RKO (cell line): Measurements from ENCODE around the gene OR56B1.
"Not testable (repeated sequence)": the region's sequence is repeated elsewhere in the genome, so short reads cannot be mapped to it uniquely, and the experiment has no call there.

Experiments used
- DNase-seq: peaks from one replicate; pipeline ENCODE4 v3.0.0-alpha.2; 2016; ENCODE audit warnings: low spot score

Gene OR56B1, protein sequence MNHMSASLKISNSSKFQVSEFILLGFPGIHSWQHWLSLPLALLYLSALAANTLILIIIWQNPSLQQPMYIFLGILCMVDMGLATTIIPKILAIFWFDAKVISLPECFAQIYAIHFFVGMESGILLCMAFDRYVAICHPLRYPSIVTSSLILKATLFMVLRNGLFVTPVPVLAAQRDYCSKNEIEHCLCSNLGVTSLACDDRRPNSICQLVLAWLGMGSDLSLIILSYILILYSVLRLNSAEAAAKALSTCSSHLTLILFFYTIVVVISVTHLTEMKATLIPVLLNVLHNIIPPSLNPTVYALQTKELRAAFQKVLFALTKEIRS

DNA sequence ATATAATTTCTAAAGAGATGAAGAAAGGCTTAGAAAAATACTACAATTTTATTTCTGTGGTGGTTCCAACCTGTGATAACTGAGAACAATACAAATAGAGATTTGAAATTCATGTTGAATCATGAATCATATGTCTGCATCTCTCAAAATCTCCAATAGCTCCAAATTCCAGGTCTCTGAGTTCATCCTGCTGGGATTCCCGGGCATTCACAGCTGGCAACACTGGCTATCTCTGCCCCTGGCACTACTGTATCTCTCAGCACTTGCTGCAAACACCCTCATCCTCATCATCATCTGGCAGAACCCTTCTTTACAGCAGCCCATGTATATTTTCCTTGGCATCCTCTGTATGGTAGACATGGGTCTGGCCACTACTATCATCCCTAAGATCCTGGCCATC, at the start of gene OR56B1:
Gene OR56B1 (plus strand): TSS at position 53 of the 400 bp plus-strand sequence. CDS start 69 bp downstream, at position 122.
- no peak for DNase-seq

DNA sequence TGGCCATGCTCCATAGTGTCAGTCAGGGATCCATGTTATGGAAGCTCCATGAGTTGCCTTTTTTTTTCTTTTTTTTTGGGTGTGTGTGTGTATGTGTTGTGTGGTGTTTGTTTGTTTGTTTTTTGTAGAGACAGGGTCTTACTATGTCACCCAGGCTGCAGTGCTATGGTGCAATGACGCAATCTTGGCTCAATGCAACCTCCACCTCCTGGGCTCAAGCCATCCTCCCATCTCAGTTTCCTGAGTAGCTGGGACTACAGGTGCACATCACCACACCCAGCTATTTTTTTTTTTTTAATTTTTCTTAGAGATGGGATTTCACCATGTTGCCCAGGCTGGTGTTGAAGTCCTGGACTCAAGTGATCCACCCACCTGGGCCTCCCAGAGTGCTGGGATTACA, 47.8 kb upstream of the OR56B1 start:
- DNase-seq = no peak

DNA sequence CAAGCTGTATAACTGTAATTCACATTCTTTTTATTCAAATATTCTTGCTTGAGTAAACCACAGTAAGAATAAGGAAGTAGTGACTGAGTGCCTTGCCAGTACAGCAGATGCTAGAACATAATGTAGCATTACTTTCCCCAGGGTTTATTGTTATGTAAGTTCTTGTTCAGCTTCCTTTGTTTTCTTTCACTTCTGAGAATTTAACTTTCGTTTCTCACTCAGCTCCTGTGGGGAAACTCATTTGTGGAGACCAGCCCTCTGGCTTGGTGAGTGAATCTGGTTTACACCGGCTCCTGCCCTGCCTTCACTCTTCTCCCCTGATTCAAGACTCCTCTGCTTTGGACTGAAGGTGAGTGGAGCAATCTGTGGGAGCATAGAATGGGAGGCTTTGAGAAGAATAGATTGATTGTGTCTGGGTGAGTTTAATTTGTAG, 46.7 kb upstream of the OR56B1 start, which contains the start of gene TRIM22:
Gene TRIM22 (plus strand): TSS at position 240 of the 433 bp plus-strand sequence. CDS start 6,443 bp downstream, outside the sequence.
- no peak for DNase-seq

DNA sequence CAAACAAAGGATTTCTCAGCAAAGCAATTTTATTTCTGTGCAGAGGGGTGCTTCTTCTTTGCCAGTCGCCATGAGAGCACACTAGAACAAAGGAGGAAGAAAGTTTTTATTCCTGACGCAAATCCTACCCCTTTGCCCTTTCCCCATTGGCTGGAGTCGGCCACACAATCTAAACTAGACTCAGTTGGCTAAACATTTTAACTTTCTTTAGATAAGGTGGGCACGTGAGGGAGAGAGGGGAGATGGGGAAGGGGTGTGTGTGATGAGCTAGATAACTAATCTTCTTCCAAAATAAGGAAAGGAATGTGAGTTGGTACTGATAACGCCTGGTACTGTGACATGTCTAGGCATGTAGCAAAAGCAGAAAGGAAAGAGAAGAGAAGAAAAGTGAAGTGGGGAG, 46.0 kb upstream of the OR56B1 start:
- no peak for DNase-seq

DNA sequence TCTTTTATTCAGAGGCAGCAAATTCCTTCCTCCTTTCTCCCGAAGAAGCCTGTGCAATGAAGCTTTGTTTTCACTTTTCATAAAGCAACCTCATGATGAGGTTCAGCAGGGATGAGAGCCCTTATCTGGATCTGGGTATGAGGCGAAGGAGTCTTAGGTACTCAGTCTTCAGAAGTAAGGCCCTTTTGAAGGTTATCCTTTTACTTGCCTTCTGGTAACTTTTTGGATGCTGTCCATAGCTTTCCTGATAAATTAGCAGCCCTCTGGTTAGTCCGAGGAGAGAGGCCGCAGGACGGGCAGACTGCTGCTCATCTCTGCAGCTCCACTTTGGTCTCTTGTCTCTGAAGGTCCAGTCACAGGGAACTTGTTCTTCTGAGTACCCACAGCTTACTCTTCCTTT, 45.5 kb upstream of the OR56B1 start:
- no peak for DNase-seq

DNA sequence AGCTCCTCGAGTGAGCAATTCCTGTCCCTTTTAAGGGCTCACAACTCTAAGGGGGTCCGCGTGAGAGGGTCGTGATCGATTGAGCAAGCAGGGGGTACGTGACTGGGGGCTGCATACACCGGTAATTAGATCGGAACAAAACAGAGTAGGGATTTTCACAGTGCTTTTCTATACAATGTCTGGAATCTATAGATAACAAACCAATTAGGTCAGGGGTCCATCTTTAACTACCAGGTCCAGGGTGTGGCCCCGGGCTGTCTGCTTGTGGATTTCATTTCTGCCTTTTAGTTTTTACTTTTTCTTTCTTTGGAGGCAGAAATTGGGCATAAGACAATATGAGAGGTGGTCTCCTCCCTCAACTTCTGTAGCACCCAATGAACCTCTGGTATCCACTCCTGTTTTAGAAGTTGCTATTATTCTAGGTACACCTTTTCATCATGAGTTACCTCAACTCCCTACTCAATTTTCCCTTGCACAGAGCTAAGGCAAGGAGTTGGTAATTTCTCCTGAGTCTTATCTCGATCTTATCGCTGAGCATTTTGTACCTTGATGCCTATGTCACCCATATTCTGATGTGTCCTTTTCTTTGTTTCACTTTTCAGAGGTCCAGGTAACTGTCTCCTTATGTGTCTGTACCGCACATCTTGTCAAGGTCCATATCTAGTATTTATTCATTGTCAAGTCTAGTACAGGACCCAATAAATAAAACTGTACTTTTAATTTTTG, 44.8 kb upstream of the OR56B1 start:
- DNase-seq = not testable (repeated sequence)

DNA sequence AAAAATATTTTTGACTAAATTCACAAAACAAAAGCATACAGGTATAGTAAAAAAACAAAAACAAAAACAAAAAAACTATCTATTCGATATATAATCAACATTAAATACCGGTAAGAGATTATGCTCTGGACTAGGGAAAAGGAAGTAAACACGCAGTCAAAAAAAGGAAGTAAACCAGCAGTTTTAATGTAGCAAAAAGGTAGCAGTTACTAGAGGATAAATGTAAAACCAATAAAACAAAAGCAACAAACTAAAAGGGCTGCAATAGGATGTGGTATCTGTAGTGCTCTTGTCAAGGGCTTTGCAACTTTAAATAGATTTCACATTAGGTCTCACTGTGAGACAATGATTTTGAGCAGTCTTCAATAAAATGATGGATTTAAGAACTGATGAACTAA, 44.3 kb upstream of the OR56B1 start:
- no peak for DNase-seq

DNA sequence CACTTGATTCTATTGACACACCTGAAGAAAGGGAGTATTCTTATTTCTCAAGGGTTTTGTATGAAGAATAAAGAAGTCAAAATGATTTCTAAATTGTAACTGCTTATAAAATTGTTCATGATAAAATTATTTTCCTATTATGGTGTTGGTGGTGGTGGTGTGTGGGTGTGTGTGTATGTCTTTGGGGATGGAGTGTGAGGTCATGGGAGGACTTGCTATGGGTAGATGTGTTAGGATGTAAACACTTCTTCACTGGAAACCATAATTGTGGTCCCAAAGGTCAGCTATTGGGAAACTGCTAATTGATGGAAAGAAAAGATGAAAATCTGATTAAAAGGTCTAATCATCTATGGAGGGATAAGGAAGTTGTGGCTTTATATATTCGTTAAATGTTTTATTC, 41.6 kb upstream of the OR56B1 start:
- DNase-seq = no peak

DNA sequence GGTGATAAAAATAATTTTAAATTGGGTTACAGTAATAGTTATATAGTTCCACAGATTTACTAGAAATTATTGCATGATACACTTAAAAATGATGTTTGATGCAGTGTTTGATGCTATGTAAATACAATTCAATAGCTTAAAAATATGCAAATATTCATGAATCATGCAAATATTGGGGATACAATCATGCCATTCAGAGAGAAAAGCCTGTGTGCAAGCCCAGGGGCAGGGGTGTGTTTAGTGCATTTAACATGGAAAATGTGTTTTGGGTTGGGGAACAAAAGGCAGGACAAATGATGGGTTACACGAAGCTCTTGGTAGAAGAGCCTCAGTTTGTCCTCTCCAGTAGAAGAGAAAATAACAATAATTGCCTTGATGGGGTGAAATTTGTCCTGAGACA, 40.7 kb upstream of the OR56B1 start:
- DNase-seq = no peak

DNA sequence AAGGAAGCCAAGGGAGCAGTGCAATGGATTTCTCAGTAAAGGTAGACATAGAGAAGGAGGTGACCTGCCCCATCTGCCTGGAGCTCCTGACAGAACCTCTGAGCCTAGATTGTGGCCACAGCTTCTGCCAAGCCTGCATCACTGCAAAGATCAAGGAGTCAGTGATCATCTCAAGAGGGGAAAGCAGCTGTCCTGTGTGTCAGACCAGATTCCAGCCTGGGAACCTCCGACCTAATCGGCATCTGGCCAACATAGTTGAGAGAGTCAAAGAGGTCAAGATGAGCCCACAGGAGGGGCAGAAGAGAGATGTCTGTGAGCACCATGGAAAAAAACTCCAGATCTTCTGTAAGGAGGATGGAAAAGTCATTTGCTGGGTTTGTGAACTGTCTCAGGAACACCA, 40.0 kb upstream of the OR56B1 start:
- DNase-seq = no peak

DNA sequence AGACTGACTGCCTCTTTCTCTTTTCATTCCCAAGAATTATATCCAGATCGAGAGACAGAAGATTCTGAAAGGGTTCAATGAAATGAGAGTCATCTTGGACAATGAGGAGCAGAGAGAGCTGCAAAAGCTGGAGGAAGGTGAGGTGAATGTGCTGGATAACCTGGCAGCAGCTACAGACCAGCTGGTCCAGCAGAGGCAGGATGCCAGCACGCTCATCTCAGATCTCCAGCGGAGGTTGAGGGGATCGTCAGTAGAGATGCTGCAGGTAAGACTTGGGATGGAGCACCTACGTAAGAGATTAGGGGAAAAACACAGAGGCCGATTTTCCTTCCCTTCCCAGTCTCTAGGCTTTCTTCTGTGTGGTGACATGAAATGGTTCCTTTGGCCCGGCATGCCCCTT, 38.0 kb upstream of the OR56B1 start:
- no peak for DNase-seq

DNA sequence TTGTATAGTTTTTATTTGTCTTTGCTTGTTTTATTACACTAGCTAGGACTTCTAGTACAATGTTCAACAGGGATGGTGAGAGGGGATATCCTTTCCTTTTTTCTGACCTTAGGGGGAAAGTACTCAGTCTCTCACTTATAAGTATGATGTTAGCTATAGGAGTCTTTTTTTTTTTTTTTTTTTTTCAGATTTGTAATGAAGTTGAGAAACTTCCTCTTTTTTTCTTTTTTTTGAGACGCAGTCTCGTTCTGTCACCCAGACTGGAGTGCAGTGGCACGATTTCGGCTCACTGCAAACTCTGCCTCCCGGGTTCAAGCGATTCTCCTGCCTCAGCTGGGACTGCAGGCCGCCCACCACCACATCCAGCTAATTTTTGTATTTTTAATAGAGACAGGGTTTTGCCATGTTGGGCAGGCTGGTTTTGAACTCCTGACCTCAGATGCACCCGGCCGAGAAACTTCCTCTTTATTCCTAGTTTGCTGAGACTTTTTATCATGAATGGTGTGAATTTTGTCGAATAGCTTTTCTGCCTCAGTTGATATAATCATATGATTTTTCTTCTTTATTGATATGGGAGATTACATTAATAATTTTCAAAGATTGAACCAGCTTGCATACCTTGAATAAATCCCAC, 35.7 kb upstream of the OR56B1 start:
- no peak for DNase-seq

DNA sequence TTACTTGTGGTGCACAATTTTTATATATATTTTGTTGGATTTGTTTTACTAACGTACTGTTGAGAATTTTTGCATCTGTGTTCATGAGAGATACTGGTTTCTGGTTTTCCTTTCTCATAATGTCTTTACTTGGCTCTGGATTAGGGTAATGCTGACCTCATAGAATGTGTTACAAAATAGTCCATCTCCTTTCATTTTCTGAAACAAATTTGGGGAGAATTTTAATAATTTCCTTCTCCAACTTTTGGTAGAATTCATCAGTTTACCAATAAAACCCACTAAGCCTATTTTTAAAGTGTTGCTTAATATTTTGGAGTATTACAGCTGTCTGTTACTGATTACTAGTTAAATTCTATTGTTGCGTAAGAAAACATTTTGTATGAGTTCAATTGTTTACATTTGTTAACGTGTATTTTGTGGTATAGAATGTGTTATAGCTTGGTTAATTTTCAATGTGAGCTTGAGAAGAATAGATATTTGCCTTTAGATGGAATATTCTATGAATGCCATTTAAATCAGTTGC, 35.1 kb upstream of the OR56B1 start:
- no peak for DNase-seq

DNA sequence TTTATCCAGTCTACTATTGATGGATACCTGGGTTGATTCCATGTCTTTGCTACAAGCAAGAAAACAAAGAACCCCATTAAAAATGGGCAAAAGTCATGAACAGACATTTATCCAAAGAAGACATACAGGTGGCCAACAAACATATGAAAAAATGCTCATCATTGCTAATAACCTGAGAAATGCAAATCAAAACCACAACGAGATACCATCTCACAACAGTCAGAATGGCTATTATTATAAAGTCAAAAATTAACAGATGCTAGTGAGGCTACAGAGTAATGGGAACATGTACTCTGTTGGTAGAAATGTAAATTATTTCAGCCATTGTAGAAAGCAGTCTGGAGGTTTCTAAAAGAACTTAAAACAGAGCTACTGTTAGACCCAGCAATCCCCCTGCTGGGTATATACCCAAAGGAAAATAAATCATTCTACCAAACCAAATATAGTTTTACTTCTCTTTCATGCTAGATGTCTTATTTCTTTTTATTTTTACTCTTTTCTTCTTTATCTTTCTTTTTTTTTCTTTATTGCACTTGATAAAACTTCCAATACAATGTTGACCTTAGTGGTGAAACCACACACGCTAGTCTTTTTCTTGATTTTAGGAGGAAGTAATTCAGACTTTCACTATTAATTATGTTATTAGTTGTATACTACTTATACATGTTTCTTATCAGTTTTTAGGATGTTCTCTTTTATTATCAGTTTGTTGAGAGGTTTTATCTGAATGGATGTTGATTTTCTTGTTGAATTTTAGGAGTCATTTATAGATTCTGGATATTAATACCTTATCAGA, 32.3 kb upstream of the OR56B1 start:
- DNase-seq = no peak

DNA sequence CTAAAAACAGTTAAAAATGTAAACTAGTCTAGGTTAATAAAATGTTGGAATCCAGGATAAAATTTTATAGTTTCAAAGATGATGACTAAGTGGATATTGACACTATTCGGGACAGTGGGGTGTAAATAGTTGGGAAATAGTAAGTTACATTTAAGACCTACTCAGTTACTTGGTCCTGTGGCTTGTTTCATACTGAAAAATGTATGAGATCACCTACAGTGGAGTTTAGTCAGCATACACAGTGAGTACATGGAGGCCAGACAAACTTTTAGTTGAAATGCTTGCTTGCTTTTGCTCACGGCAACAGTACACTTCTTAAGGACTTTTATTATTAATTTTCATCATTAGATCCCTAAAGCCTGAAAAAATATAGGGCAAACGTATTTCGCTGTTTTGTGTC, 30.6 kb upstream of the OR56B1 start:
- DNase-seq = peak; percentile 9

DNA sequence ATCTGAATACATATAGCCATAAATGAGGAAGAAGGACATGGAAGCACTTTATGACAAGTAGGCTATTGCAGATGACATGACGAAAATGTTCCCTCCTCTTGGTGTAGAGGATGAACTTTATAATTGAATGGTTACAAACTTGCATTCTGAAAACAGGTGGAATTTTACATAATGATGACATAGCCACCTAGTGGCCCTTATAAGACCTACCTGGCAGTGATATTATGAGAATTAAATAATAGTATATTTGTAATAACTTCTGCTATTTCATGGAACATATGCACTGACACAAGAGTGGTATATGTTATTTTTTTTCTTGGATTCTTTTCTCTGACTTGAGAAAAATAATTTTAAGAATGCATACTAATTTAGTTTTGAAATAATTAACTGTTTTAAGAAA, 23.7 kb upstream of the OR56B1 start:
- peak; percentile 28 for DNase-seq

DNA sequence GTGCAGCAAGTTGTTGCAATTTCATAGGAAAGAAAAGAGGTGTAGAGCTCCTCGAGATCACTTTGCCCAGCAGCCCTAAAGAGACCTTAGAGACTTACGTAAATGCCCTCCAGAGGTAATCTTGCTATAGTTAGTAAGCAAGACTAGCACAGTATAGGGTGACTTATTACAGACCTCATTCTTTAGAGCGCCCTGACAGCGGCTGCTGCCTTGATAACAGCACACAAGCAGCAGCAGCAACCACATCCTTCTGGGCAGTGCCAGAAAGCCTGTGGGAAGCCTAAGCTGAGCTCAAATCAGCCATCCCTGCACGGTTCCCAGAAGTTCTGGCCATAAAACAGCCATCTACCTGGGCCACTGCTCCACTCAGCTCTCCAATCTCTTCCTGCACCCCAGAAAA, 22.6 kb upstream of the OR56B1 start:
- no peak for DNase-seq

DNA sequence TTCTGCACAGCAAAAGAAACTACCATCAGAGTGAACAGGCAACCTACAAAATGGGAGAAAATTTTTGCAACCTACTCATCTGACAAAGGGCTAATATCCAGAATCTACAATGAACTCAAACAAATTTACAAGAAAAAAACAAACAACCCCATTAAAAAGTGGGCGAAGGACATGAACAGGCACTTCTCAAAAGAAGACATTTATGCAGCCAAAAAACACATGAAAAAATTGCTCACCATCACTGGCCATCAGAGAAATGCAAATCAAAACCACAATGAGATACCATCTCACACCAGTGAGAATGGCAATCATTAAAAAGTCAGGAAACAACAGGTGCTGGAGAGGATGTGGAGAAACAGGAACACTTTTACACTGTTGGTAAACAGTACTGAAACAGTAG, 19.7 kb upstream of the OR56B1 start:
- not testable (repeated sequence) for DNase-seq

DNA sequence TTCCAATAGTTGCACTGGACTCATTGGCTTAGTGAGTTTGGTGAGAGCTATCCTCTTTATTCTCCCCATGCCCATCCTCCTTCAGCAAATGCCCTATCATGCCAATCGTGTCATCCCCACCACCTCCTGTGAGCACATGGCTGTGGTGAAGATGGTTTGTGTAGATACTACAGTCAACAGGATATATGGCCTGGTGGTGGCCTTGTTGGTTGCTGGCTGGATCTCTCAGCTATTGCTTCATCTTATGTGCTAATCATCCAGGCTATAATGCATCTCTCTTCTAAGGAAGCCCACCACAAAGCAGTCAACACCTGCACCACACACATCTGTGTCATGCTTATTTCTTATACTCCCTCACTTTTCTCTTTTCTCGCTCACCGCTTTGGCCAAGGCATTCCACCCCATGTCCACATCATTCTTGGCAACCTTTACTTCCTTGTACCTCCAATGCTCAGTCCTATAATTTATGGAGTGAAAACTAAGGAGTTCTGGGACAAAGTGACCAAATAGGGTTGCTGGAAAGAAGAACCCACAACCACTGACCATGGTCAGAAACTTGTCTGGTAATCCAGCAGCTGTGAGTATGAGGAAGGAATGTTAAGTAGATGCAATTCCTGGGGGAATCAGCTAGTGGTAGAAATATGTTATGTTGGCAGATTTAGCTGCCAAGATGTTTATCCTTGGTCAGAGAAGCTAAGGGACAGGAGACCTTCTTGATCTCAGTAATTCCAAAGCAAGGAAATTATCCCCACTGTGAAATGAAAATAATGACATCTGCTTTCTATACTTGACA, 16.3 kb upstream of the OR56B1 start:
- DNase-seq = no peak

DNA sequence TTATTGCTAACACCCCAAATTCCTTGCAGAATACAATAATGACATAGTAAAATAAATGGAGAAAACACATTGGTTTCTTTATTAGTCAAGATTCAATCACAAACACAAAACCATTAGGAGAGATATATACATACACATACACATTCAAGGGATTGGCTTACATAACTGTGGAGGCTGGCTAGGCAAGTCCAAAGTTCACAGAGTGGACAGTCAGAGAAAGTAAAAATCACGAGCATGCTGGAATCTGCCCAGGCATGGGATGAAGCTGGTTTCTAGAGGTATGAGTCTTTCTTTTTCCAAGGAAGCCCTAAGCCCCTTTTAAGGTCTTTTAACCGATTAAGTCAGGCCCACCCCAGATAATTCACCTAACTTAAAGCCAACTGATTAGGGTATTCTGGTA, 13.6 kb upstream of the OR56B1 start:
- no peak for DNase-seq

DNA sequence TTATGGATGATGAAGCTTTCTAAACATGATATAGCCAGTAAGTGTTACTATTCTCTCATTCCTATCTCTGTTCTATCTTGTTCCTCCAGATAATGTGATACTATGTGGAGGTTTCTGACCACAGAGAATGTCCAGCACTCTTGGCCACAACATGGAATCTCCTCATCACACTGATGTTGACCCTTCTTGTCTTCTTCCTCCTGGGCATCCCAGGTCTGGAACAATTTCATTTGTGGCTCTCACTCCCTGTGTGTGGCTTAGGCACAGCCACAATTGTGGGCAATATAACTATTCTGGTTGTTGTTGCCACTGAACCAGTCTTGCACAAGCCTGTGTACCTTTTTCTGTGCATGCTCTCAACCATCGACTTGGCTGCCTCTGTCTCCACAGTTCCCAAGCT, 9.9 kb upstream of the OR56B1 start:
- no peak for DNase-seq
